GM21723 (cell line): ENCODE data around the gene TRIM27.
"Not testable (repeated sequence)": the region's sequence is repeated elsewhere in the genome, so short reads cannot be mapped to it uniquely, and the experiment has no call there.

Source experiments
- ATAC-seq: cut with Tn5 transposase; IDR thresholded peaks from one replicate; pipeline ENCODE4 v1.9.1; 2021; ENCODE audit warnings: mild to moderate bottlenecking, moderate library complexity; ENCODE audit not compliant: unreplicated experiment

The TRIM27 gene

DNA sequence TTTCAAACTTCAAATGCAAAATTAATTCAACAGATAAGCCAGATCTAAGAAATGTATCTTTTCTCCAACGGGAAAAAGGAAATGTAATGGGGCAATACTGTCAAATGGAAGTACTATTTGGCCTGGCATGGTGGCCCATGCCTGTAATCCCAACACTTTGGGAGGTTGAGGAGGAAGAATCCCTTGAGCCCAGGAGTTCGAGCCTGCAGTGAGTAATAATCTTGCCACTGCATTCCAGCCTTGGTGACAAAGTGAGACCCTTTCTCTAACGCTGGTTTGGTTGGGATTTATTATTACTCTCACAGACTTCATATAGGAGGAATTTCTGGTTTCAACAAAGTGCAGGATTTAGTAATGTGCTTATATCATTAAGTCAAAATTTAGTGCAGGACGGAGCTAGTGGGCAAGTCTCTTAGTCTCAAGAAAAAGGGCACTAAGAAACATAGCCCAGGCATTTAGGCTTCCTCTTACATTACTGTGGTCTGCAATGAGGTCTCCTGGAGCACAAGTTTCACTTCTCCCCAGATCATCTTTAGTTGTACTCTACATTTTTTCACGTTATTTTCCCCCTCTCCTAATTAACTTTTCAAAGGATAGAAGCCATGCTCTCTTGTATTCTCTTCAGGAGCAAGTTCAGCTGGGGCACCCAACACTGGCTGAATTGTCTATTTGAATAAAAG, 23.1 kb downstream of the TRIM27 start:
- ATAC-seq, result no peak

DNA sequence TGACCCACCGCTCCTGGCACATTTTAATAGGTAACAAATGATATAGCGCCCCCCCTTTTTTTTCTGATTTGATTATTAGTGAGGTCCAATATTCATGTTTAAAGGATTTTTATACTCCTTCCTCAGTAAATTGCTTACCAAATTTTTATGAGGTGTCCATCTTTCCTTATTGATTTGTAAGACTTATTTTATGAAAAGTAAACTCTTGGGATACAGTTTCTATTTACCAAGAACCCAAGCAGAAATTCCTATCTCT, 25.1 kb downstream of the TRIM27 start:
- no peak for ATAC-seq

DNA sequence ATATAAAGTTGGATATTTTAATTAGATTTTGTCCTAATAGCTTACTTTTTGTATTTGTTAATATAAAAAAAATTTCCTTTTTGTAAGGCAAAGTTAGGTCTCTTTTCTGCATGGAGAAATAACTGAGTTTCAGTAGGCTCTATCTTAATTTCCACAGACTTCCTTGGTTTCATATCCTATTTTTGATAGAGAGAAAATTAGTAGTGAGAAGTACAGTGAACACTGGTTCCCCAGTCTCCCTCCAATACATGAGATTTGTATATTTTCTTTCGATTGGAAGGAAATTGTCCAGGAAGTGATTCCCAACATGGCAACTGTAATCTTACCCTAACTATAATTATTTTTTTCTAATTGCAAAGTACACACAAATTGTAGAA, 26.4 kb downstream of the TRIM27 start:
- ATAC-seq, result no peak

GRCh38 chr6:28896505-28897368, 27.0 kb downstream of the TRIM27 start:
- peak; percentile 35 for ATAC-seq

GRCh38 chr6:28895131-28895812, 28.5 kb downstream of the TRIM27 start:
- peak; percentile 75 for ATAC-seq

- ATAC-seq, result no peak
Measured at GRCh38 chr6:28893172-28893799, 30.5 kb downstream of the TRIM27 start.

DNA sequence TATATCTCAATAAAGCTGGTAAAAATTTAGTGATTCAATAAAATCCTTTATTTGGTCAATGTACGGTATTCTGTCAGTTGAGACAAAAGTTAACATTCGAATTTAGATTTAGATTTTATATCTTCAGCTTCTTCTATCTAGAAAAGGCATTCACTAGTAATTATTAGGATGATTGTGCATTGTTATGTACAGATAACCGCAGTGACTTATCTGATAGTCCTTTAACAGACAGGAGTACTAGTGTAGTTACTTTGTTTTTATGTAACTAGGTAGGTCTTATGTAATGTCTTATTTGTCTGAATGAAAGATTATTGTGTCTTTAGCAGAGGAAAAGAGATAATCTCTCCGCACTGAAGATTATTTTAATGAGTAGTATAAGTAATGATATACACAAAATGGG, 31.3 kb downstream of the TRIM27 start:
- ATAC-seq, result no peak

DNA sequence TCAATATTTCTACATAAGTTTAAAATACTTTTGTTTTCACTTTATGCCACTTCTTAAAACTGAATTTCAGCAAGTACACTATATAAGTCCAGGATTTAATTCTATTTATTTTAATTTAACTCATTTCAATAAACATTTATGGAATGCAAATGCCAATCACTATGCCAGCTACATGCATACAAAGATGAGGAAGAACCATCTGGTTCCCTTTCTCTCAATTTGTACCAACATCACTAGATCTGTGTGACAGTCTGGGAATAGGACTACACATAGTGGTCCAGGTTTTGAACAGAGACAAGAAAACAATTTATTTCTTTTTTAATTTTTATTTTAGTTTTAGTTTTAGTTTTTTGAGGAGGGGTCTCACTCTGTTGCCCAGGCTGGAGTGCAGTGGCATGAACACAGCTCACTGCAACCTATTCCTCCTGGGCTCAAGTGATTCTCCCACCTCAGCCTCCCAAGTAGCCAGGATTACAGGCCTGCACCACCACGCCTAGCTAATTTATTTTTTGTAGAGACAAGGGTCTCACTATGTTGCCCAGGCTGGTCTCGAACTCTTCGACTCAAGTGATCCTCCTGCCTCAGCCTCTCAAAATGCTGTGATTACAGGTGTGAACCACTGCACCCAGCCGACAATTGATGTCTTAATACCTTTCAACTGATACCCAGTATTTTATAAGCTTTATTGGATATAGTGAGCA, 35.8 kb downstream of the TRIM27 start:
- ATAC-seq, result no peak

GRCh38 chr6:28886079-28886439, 37.7 kb downstream of the TRIM27 start:
- ATAC-seq, result no peak

DNA sequence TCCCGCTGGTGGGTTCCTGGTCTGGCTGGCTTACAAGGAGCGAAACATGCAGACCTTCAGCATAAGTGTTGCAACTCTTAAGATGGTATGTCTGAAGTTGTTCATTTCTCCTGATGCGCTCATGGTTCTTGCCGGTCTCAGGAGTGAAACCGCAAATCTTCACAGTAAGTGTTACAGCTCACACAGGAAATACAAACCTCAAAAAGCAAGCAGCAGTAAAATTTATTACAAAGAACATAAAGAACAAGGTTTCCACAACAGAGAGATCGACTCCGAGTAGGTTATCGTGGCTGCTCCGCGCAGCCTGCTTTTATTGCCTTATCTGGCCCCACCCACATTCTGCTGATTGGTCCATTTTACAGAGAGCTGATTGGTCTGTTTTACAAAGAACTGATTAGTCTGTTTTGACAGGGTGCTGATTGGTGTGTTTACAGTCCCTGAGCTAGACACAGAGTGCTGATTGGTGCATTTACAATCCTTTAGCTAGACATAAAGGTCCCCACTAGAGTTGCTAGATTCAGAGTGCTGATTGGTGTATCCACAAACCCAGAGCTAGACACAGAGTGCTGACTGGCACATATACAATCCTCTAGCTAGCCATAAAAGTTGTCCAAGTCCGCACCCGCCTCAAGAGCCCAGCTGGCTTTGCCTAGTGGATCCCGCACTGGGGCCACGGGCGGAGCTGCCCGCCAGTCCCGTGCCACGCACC, 39.2 kb downstream of the TRIM27 start:
- no peak for ATAC-seq

GRCh38 chr6:28880894-28881780, 42.6 kb downstream of the TRIM27 start:
- no peak for ATAC-seq

- ATAC-seq, result no peak
Measured at GRCh38 chr6:28880519-28880893, 43.3 kb downstream of the TRIM27 start.

GRCh38 chr6:28876710-28877109, 47.1 kb downstream of the TRIM27 start:
- no peak for ATAC-seq

GRCh38 chr6:28875191-28875747, 48.5 kb downstream of the TRIM27 start:
- no peak for ATAC-seq

DNA sequence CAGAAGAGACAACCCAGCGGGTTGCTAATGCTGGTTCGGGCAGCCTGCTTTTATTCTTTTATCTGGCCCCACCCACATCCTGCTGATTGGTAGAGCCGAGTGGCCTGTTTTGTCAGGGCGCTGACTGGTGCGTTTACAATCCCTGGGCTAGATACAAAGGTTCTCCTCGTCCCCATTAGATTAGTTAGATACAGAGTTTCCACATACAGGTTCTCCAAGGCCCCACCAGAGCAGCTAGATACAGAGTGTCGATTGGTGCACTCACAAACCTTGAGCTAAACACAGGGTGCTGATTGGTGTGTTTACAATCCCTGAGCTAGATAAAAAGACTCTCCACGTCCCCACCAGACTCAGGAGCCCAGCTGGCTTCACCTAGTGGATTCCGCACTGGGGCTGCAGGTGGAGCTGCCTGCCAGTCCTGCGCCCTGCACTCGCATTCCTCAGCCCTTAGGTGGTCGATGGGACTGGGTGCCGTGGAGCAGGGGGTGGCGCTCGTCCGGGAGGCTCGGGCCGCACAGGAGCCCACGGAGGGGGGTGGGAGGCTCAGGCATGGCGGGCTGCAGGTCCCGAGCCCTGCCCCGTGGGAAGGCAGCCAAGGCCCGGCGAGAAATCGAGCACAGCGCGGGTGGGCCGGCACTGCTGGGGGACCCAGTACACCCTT, 51.5 kb downstream of the TRIM27 start:
- not testable (repeated sequence) for ATAC-seq

- no peak for ATAC-seq
Measured at GRCh38 chr6:28871335-28872156, 52.2 kb downstream of the TRIM27 start.

DNA sequence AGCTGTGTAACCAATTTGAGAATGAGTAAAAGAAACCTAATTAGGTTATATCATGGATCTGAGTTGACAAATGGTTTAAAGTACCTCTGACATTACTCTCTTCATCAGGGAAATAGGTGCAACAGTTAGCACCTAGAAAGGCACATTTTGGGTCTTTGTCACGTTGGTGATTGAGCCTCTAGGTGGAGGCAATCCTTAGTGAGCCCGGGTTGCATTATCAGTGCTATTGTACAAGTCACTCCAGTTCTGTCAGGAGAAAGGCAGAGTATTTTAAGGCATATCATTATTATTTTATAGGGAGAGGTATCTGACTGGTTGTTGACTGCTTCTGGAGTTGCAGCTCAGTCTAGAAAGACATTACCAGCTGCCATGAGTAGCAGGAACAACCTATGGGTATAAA, 54.9 kb downstream of the TRIM27 start:
- ATAC-seq, result no peak

GRCh38 chr6:28867086-28867409, 56.7 kb downstream of the TRIM27 start:
- ATAC-seq, result peak; percentile 32
